Measurements from ENCODE around the gene GNA15.
"Not testable (repeated sequence)": the region's sequence is repeated elsewhere in the genome, so short reads cannot be mapped to it uniquely, and the experiment has no call there.

Gene GNA15

GRCh38 chr19:3196064-3196932 lies 60.5 kb downstream of the GNA15 start:
- Histone ChIP-seq H3K36me3 (ENCODE audit: control insufficient read depth in 2 of 2, insufficient read depth in 2 of 2, low read length in 2 of 2) (peaks cover 0 to 11% of the 10 kb centered on the region in 2 donors), H3K27ac (ENCODE audit: low read length) (no peak overlapping the region)

GRCh38 chr19:3196933-3197205 lies 61.0 kb downstream of the GNA15 start:
- Histone ChIP-seq H3K4me3 (ENCODE audit: low read length in 2 of 2) (no peak overlapping the region), H3K36me3 (ENCODE audit: control insufficient read depth in 2 of 2, insufficient read depth in 2 of 2, low read length in 2 of 2) (peaks cover 0 to 11% of the 10 kb centered on the region in 2 donors), H3K9ac (ENCODE audit: low read length in 2 of 2) (no peak overlapping the region), H3K4me1 (ENCODE audit: control insufficient read depth, insufficient read depth, low read length) (no peaks in the 10 kb centered on the region), H3K27ac (ENCODE audit: low read length) (no peak overlapping the region), H3K27me3 (ENCODE audit: control insufficient read depth in 1 of 2, insufficient read depth in 2 of 2, low read length in 2 of 2) (no peaks in the 10 kb centered on the region), H3K9me3 (ENCODE audit: control insufficient read depth in 2 of 2, low read length in 2 of 2) (no peaks in the 10 kb centered on the region)

More at GRCh38 chr19:3196064-3196932, 60.5 kb downstream of the GNA15 start:
- H3K27me3 ChIP-seq (ENCODE audit: control insufficient read depth in 1 of 2, insufficient read depth in 2 of 2, low read length in 2 of 2) = no peaks in the 10 kb centered on the region
- no peaks in the 10 kb centered on the region for H3K4me1 ChIP-seq (ENCODE audit: control insufficient read depth, insufficient read depth, low read length)
- no peaks in the 10 kb centered on the region for H3K9me3 ChIP-seq (ENCODE audit: control insufficient read depth in 2 of 2, low read length in 2 of 2)
- no peak overlapping the region for H3K4me3 ChIP-seq (ENCODE audit: low read length in 2 of 2)
- no peak overlapping the region for H3K9ac ChIP-seq (ENCODE audit: low read length in 2 of 2)

GRCh38 chr19:3198901-3199700 lies 63.3 kb downstream of the GNA15 start:
- Histone ChIP-seq H3K27ac (ENCODE audit: low read length) (no peak overlapping the region), H3K9me3 (ENCODE audit: control insufficient read depth in 2 of 2, low read length in 2 of 2) (no peaks in the 10 kb centered on the region), H3K4me1 (ENCODE audit: control insufficient read depth, insufficient read depth, low read length) (no peaks in the 10 kb centered on the region), H3K9ac (ENCODE audit: low read length in 2 of 2) (no peak overlapping the region), H3K4me3 (ENCODE audit: low read length in 2 of 2) (no peak overlapping the region), H3K36me3 (ENCODE audit: control insufficient read depth in 2 of 2, insufficient read depth in 2 of 2, low read length in 2 of 2) (peaks cover 0 to 10% of the 10 kb centered on the region in 2 donors), H3K27me3 (ENCODE audit: control insufficient read depth in 1 of 2, insufficient read depth in 2 of 2, low read length in 2 of 2) (no peaks in the 10 kb centered on the region)

- no peak overlapping the region for H3K4me3 ChIP-seq (ENCODE audit: low read length in 2 of 2)
- no peaks in the 10 kb centered on the region for H3K9me3 ChIP-seq (ENCODE audit: control insufficient read depth in 2 of 2, low read length in 2 of 2)
- no peak overlapping the region for H3K27ac ChIP-seq (ENCODE audit: low read length)
- no peak overlapping the region for H3K9ac ChIP-seq (ENCODE audit: low read length in 2 of 2)
- no peaks in the 10 kb centered on the region for H3K27me3 ChIP-seq (ENCODE audit: control insufficient read depth in 1 of 2, insufficient read depth in 2 of 2, low read length in 2 of 2)
- no peaks in the 10 kb centered on the region for H3K4me1 ChIP-seq (ENCODE audit: control insufficient read depth, insufficient read depth, low read length)
- peaks cover 0 to 10% of the 10 kb centered on the region in 2 donors for H3K36me3 ChIP-seq (ENCODE audit: control insufficient read depth in 2 of 2, insufficient read depth in 2 of 2, low read length in 2 of 2)
These were observed 65.4 kb downstream of the GNA15 start for GRCh38 chr19:3201072-3201700.

- Histone ChIP-seq H3K36me3 (ENCODE audit: control insufficient read depth in 2 of 2, insufficient read depth in 2 of 2, low read length in 2 of 2) (peaks cover under 1 to 10% of the 10 kb centered on the region in 2 donors), H3K9ac (ENCODE audit: low read length in 2 of 2) (no peak overlapping the region), H3K9me3 (ENCODE audit: control insufficient read depth in 2 of 2, low read length in 2 of 2) (no peaks in the 10 kb centered on the region), H3K4me1 (ENCODE audit: control insufficient read depth, insufficient read depth, low read length) (no peaks in the 10 kb centered on the region), H3K27ac (ENCODE audit: low read length) (no peak overlapping the region), H3K27me3 (ENCODE audit: control insufficient read depth in 1 of 2, insufficient read depth in 2 of 2, low read length in 2 of 2) (no peaks in the 10 kb centered on the region), H3K4me3 (ENCODE audit: low read length in 2 of 2) (no peak overlapping the region)
These were observed 66.1 kb downstream of the GNA15 start for GRCh38 chr19:3201911-3202310.

- Histone ChIP-seq H3K9me3 (ENCODE audit: control insufficient read depth in 2 of 2, low read length in 2 of 2) (no peaks in the 10 kb centered on the region), H3K4me1 (ENCODE audit: control insufficient read depth, insufficient read depth, low read length) (no peaks in the 10 kb centered on the region), H3K4me3 (ENCODE audit: low read length in 2 of 2) (no peak overlapping the region), H3K27ac (ENCODE audit: low read length) (no peak overlapping the region), H3K36me3 (ENCODE audit: control insufficient read depth in 2 of 2, insufficient read depth in 2 of 2, low read length in 2 of 2) (peaks cover 4 to 9% of the 10 kb centered on the region in 2 donors), H3K27me3 (ENCODE audit: control insufficient read depth in 1 of 2, insufficient read depth in 2 of 2, low read length in 2 of 2) (no peaks in the 10 kb centered on the region), H3K9ac (ENCODE audit: low read length in 2 of 2) (no peak overlapping the region)
These were observed 66.5 kb downstream of the GNA15 start for GRCh38 chr19:3202346-3202745.

GRCh38 chr19:3202895-3203294 lies 67.1 kb downstream of the GNA15 start:
- H3K9ac ChIP-seq (ENCODE audit: low read length in 2 of 2); H3K27ac ChIP-seq (ENCODE audit: low read length); H3K4me1 ChIP-seq (ENCODE audit: control insufficient read depth, insufficient read depth, low read length); H3K4me3 ChIP-seq (ENCODE audit: low read length in 2 of 2); H3K27me3 ChIP-seq (ENCODE audit: control insufficient read depth in 1 of 2, insufficient read depth in 2 of 2, low read length in 2 of 2); H3K36me3 ChIP-seq (ENCODE audit: control insufficient read depth in 2 of 2, insufficient read depth in 2 of 2, low read length in 2 of 2); H3K9me3 ChIP-seq (ENCODE audit: control insufficient read depth in 2 of 2, low read length in 2 of 2): not testable (repeated sequence)

- Histone ChIP-seq H3K27ac (ENCODE audit: low read length) (no peak overlapping the region), H3K4me1 (ENCODE audit: control insufficient read depth, insufficient read depth, low read length) (no peaks in the 10 kb centered on the region), H3K36me3 (ENCODE audit: control insufficient read depth in 2 of 2, insufficient read depth in 2 of 2, low read length in 2 of 2) (peaks cover 7 to 9% of the 10 kb centered on the region in 2 donors), H3K9me3 (ENCODE audit: control insufficient read depth in 2 of 2, low read length in 2 of 2) (no peaks in the 10 kb centered on the region), H3K9ac (ENCODE audit: low read length in 2 of 2) (no peak overlapping the region), H3K27me3 (ENCODE audit: control insufficient read depth in 1 of 2, insufficient read depth in 2 of 2, low read length in 2 of 2) (no peaks in the 10 kb centered on the region), H3K4me3 (ENCODE audit: low read length in 2 of 2) (no peak overlapping the region)
These were observed 68.2 kb downstream of the GNA15 start for GRCh38 chr19:3203805-3204645.

GRCh38 chr19:3204646-3205275 lies 68.9 kb downstream of the GNA15 start:
- Histone ChIP-seq H3K4me3 (ENCODE audit: low read length in 2 of 2) (no peak overlapping the region), H3K27ac (ENCODE audit: low read length) (no peak overlapping the region), H3K27me3 (ENCODE audit: control insufficient read depth in 1 of 2, insufficient read depth in 2 of 2, low read length in 2 of 2) (no peaks in the 10 kb centered on the region), H3K4me1 (ENCODE audit: control insufficient read depth, insufficient read depth, low read length) (no peaks in the 10 kb centered on the region), H3K9ac (ENCODE audit: low read length in 2 of 2) (no peak overlapping the region), H3K9me3 (ENCODE audit: control insufficient read depth in 2 of 2, low read length in 2 of 2) (no peaks in the 10 kb centered on the region), H3K36me3 (ENCODE audit: control insufficient read depth in 2 of 2, insufficient read depth in 2 of 2, low read length in 2 of 2) (peaks cover 7 to 9% of the 10 kb centered on the region in 2 donors)
